ENCODE data around the gene FOXR2.

DNA sequence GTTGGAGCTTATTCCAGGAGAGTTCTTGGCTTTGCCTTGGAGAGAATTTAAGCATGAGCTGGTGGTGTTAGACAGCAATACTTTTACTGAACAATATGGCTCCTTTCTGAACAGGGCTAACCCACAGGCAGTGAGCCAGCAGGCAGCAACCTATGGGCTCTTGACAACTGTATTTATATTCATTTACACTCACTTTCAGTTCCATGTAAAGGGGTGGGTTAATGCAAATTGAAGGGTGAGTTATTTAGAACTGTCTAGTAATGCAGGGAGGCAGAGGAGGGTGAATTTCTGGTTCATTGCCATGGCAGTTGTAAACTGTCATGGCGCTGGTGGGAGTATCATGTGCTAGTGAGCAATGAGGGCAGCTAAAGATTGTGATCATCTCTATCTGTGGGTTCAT lies 15.7 kb downstream of the FOXR2 start:
- TF ChIP-seq, protein P1, sequence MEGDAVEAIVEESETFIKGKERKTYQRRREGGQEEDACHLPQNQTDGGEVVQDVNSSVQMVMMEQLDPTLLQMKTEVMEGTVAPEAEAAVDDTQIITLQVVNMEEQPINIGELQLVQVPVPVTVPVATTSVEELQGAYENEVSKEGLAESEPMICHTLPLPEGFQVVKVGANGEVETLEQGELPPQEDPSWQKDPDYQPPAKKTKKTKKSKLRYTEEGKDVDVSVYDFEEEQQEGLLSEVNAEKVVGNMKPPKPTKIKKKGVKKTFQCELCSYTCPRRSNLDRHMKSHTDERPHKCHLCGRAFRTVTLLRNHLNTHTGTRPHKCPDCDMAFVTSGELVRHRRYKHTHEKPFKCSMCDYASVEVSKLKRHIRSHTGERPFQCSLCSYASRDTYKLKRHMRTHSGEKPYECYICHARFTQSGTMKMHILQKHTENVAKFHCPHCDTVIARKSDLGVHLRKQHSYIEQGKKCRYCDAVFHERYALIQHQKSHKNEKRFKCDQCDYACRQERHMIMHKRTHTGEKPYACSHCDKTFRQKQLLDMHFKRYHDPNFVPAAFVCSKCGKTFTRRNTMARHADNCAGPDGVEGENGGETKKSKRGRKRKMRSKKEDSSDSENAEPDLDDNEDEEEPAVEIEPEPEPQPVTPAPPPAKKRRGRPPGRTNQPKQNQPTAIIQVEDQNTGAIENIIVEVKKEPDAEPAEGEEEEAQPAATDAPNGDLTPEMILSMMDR (IDR thresholded peaks at IDR 0.05; ENCODE audit: poor library complexity, severe bottlenecking), result no peak
- TF ChIP-seq POLR2AphosphoS5 (IDR thresholded peaks at IDR 0.05), result no peak

Measured in neural cell (in vitro differentiated cells).